IMR-90 (cell line): ENCODE measurements around the gene VPS25. TPM values are rescaled to one million over a fixed set of nuclear protein-coding genes. Genes with fewer than 3 reads are reported as not detected.
A peak's percentile ranks its signal among the peaks of the same experiment; 100 is the strongest.

Experiments
- ATAC-seq: fragments of 200-7000 bp; cut with Tn5 transposase; 2 replicates; pipeline ENCODE4 v1.9.1; 2020; ENCODE audit warnings: low read depth, mild to moderate bottlenecking, moderate library complexity
- BruUV-seq: library from RNA; stranded (reverse); fragments of 400-500 nt; replicated peaks from 2 replicates; lab custom pipeline; 2021; lab: Mats Ljungman, UMichigan
- CTCF ChIA-PET: fragments of 300-600 bp; formaldehyde crosslinking; extraction: SDS; loops from one replicate; lab custom pipeline; 2021; ENCODE audit warnings: antibody characterized with exemption; lab: Yijun Ruan, JAX
- POLR2A ChIA-PET: fragments of 300-600 bp; sonication (Branson Sonifier 250); formaldehyde crosslinking; loops from one replicate; lab custom pipeline; 2022; ENCODE audit warnings: antibody characterized with exemption; ENCODE audit not compliant: unreplicated experiment; lab: Charles Lee
- DNase-seq: peaks from one replicate; pipeline ENCODE4 v3.0.0; 2013
- H2AFZ ChIP-seq: replicated peaks from 2 replicates; pipeline ENCODE3; 2013; ENCODE audit warnings: low read length, mild to moderate bottlenecking; ENCODE audit not compliant: poor library complexity
- H2AK5ac ChIP-seq: 2 replicates; pipeline ENCODE4 v1.6.1; 2013; ENCODE audit warnings: low read depth, low read length, inconsistent platforms
- H2AK9ac ChIP-seq: replicated peaks from 2 replicates; pipeline ENCODE3; 2013; ENCODE audit warnings: mild to moderate bottlenecking, low read depth, low read length, moderate library complexity; ENCODE audit not compliant: poor library complexity
- H2BK120ac ChIP-seq: 2 replicates; pipeline ENCODE4 v1.6.1; 2013; ENCODE audit warnings: low read depth, low read length, inconsistent platforms
- H2BK15ac ChIP-seq: 3 replicates; pipeline ENCODE4 v1.6.1; 2013; ENCODE audit warnings: low read depth, low read length, inconsistent platforms
- H2BK20ac ChIP-seq: 2 replicates; pipeline ENCODE4 v1.6.1; 2013; ENCODE audit warnings: low read depth, mild to moderate bottlenecking, inconsistent platforms, low read length, moderate library complexity
- H2BK5ac ChIP-seq: 2 replicates; pipeline ENCODE4 v1.6.1; 2013; ENCODE audit warnings: mild to moderate bottlenecking, low read depth, low read length, inconsistent platforms; ENCODE audit not compliant: poor library complexity, severe bottlenecking
- H3K14ac ChIP-seq: replicated peaks from 2 replicates; pipeline ENCODE4 v1.6.1; 2013; ENCODE audit warnings: low read depth, low read length, inconsistent platforms
- H3K18ac ChIP-seq: 2 replicates; pipeline ENCODE4 v1.6.1; 2013; ENCODE audit warnings: low read depth, low read length, control low read depth
- H3K23ac ChIP-seq: 2 replicates; pipeline ENCODE4 v1.6.1; 2013; ENCODE audit warnings: low read depth, low read length, inconsistent platforms
- H3K27ac ChIP-seq: 2 replicates; pipeline ENCODE4 v1.5.1; 2013; ENCODE audit warnings: mild to moderate bottlenecking, control low read depth, low read length; ENCODE audit not compliant: insufficient read depth
- H3K27me3 ChIP-seq: 2 replicates; pipeline ENCODE4 v1.6.1; 2013; ENCODE audit warnings: low read length; ENCODE audit not compliant: control insufficient read depth, insufficient read depth
- H3K36me3 ChIP-seq: 2 replicates; pipeline ENCODE4 v1.6.1; 2013; ENCODE audit warnings: low read length, mixed read lengths; ENCODE audit not compliant: control insufficient read depth, insufficient read depth
- H3K4ac ChIP-seq: 2 replicates; pipeline ENCODE4 v1.6.1; 2013; ENCODE audit warnings: low read depth, low read length, inconsistent platforms
- H3K4me1 ChIP-seq: 2 replicates; pipeline ENCODE4 v1.6.1; 2013; ENCODE audit warnings: low read length, mixed read lengths; ENCODE audit not compliant: control insufficient read depth, insufficient read depth
- H3K4me2 ChIP-seq: 2 replicates; pipeline ENCODE4 v1.6.1; 2013; ENCODE audit warnings: low read depth, mild to moderate bottlenecking, control low read depth, low read length, moderate library complexity
- H3K4me3 ChIP-seq: 2 replicates; pipeline ENCODE4 v1.5.1; 2013; ENCODE audit warnings: low read depth, mild to moderate bottlenecking, control low read depth, low read length, moderate library complexity; ENCODE audit not compliant: insufficient read depth
- H3K56ac ChIP-seq: 2 replicates; pipeline ENCODE4 v1.6.1; 2013; ENCODE audit warnings: low read length, inconsistent platforms; ENCODE audit not compliant: insufficient read depth; ENCODE audit errors: extremely low read depth
- H3K79me1 ChIP-seq, 2 experiments: 2 replicates each; pipeline ENCODE4 v1.6.1; 2013; ENCODE audit warnings: low read length in 2 of 2, inconsistent platforms in 1 of 2, low read depth in 1 of 2
- H3K9ac ChIP-seq: 2 replicates; pipeline ENCODE4 v1.6.1; 2013; ENCODE audit warnings: low read depth, low read length, control low read depth
- H3K9me1 ChIP-seq: 2 replicates; pipeline ENCODE4 v1.6.1; 2013; ENCODE audit warnings: low read length, inconsistent platforms; ENCODE audit not compliant: insufficient read depth
- H3K9me3 ChIP-seq: 2 replicates; pipeline ENCODE4 v1.6.1; 2013; ENCODE audit warnings: low read length; ENCODE audit not compliant: control insufficient read depth, insufficient read depth
- H4K20me1 ChIP-seq: 2 replicates; pipeline ENCODE4 v1.6.1; 2013; ENCODE audit warnings: low read length, inconsistent platforms; ENCODE audit not compliant: insufficient read depth
- H4K5ac ChIP-seq: 2 replicates; pipeline ENCODE4 v1.6.1; 2013; ENCODE audit warnings: mild to moderate bottlenecking, low read depth, low read length, control low read depth
- H4K8ac ChIP-seq, 2 experiments: 2 replicates each; pipeline ENCODE4 v1.6.1; 2013; ENCODE audit warnings: low read depth in 2 of 2, low read length in 2 of 2, control low read depth in 1 of 2, inconsistent platforms in 1 of 2
- H4K91ac ChIP-seq: 2 replicates; pipeline ENCODE4 v1.6.1; 2013; ENCODE audit warnings: low read depth, low read length, inconsistent platforms; ENCODE audit not compliant: insufficient read depth
- CEBPB ChIP-seq: IDR thresholded peaks from 2 replicates; pipeline ENCODE4 v1.6.1; 2012; ENCODE audit warnings: low read depth, low read length, improper control_type of control experiment
- NFE2L2 ChIP-seq: fragments of 150-350 bp; IDR thresholded peaks from 2 replicates; pipeline ENCODE4 v1.6.1; 2016; ENCODE audit warnings: low read depth, mild to moderate bottlenecking, low read length
- WGBS, 2 experiments: methylation state at CpG; one replicate each; pipeline versions ENCODE4 v1.1.5 to v1.1.7; 2013; ENCODE audit warnings: missing lambda C conversion rate in 2 of 2; ENCODE audit not compliant: insufficient read length in 1 of 2; ENCODE audit errors: extremely low coverage in 2 of 2; 5-methylcytosine and 5-hydroxymethylcytosine counted together
- dilution Hi-C: fragments of 300-500 bp; cut with HindIII; formaldehyde crosslinking; loops from one replicate; pipeline ENCODE4 v1.14.3; 2018; ENCODE audit warnings: low sequenced_read_pairs; ENCODE audit not compliant: unreplicated experiment
- in situ Hi-C: fragments of 300-500 bp; cut with MboI; formaldehyde crosslinking; loops from 3 replicates; pipeline ENCODE4 v1.14.3; 2019; ENCODE audit warnings: low sequenced_read_pairs, inconsistent platforms, mixed read lengths
- intact Hi-C: fragments of 100-400 bp; cut with micrococcal nuclease; formaldehyde crosslinking; loops from 2 replicates; pipeline ENCODE4 v1.10.0; 2022
- polyA plus RNA-seq, 3 experiments: library from polyadenylated mRNA; depleted of rRNA; stranded (reverse); fragments of >200 nt; gene quantifications; 2 replicates each; pipeline ENCODE4 v1.2.3, GENCODE V29; 2012; ENCODE audit warnings: low replicate concordance in 1 of 3
- total RNA-seq: library from RNA; depleted of rRNA; stranded (reverse); fragments of >200 nt; gene quantifications from 2 replicates; pipeline ENCODE4 v1.2.3, GENCODE V29; 2012

Gene VPS25
- total and polyA plus RNA-seq, 2 of the 4 experiments (the other 2 are of a cell fraction), result 71.3 to 130 TPM

DNA sequence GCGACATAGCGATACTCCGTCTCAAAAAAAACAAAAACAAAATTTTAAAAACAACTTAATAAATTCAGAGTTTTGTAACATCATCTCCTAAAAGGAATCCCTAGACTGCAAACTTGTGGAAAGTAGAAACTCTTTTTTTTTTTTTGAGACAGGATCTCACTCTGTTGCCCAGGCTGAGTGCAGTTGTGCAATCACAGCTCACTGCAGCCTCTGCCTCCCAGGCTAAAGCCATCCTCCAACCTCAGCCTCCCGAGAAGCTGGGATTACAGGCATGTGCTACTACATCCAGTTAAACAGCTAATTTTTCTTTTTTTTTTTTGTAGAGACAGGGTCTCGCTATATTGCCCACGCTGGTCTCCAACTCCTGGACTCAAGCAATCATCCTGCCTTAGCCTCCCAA, 48.1 kb upstream of the VPS25 start:
- Histone ChIP-seq H3K18ac (no peak overlapping the region), H2AK5ac (no peak overlapping the region), H4K91ac (no peak overlapping the region), H2AK9ac (no peak overlapping the region), H3K27me3 (no peaks in the 10 kb centered on the region), H3K23ac (no peak overlapping the region), H4K20me1 (no peaks in the 10 kb centered on the region), H3K27ac (no peak overlapping the region), H2BK120ac (no peak overlapping the region), H3K14ac (no peak overlapping the region), H3K4me3 (no peak overlapping the region), H3K36me3 (peaks cover 24% of the 10 kb centered on the region), H2BK15ac (no peak overlapping the region), H3K56ac (no peak overlapping the region), H2BK5ac (no peak overlapping the region), H4K5ac (no peak overlapping the region), H3K4me2 (no peak overlapping the region), H3K9ac (no peak overlapping the region), H2AFZ (no peak overlapping the region), H3K4ac (no peak overlapping the region), H4K8ac (no peak overlapping the region), H3K4me1 (no peaks in the 10 kb centered on the region), H3K79me1 (no peaks in the 10 kb centered on the region), H2BK20ac (no peak overlapping the region), H3K9me3 (no peaks in the 10 kb centered on the region), H3K9me1 (no peaks in the 10 kb centered on the region)
- intact Hi-C loops (no loop called here), in situ Hi-C loops (loop anchor here (10.0 kb wide), 1 partner anchor 210 kb away; no protein-coding TSS in a partner anchor), dilution Hi-C loops (no loop called here)
- BruUV-seq, result no TSS peak
- TF ChIP-seq CEBPB (peak; percentile 30; the same call in 1 of the 2 replicates), NFE2L2 (no peak)
- ChIA-PET CTCF (interaction anchor here (0.6 to 1.1 kb wide), 2 partner anchors 11 to 147 kb away, joined by 3 to 6 read pairs; no protein-coding TSS in a partner anchor), POLR2A (interaction anchor here (0.7 kb wide), 1 partner anchor 99 kb away, joined by 7 read pairs; the partner anchor contains the start of gene BECN1)
- no peak for ATAC-seq
- WGBS, 2 experiments, result no CpG with 5 or more reads among the region's 6 CpGs
- no peak for DNase-seq
